HG03175 (cell line): ENCODE data around the gene ZKSCAN3.
"Not testable (repeated sequence)": the region's sequence is repeated elsewhere in the genome, so short reads cannot be mapped to it uniquely, and the experiment has no call there.

Source experiments
- ATAC-seq: cut with Tn5 transposase; IDR thresholded peaks from one replicate; pipeline ENCODE4 v1.9.1; 2021; ENCODE audit warnings: mild to moderate bottlenecking, moderate library complexity; ENCODE audit not compliant: unreplicated experiment

ZKSCAN3 gene

GRCh38 chr6:28349892-28350737, at the start of gene ZKSCAN3:
ZKSCAN3 (plus strand) TSS chr6:28349947; CDS start chr6:28359587, 9,640 bp downstream.
- peak; percentile 94 for ATAC-seq

- peak; percentile 91 for ATAC-seq
Measured at GRCh38 chr6:28303570-28303969, 46.2 kb upstream of the ZKSCAN3 start.

GRCh38 chr6:28306363-28306762, 43.4 kb upstream of the ZKSCAN3 start:
- ATAC-seq = not testable (repeated sequence)

GRCh38 chr6:28311139-28311823, 38.5 kb upstream of the ZKSCAN3 start:
- ATAC-seq = no peak

GRCh38 chr6:28312939-28313338, 36.8 kb upstream of the ZKSCAN3 start:
- no peak for ATAC-seq

- ATAC-seq = no peak
Measured at GRCh38 chr6:28315628-28316027, 34.1 kb upstream of the ZKSCAN3 start.

GRCh38 chr6:28317866-28318265, 31.9 kb upstream of the ZKSCAN3 start:
- ATAC-seq = not testable (repeated sequence)

GRCh38 chr6:28322661-28323060, 27.1 kb upstream of the ZKSCAN3 start:
- no peak for ATAC-seq

- ATAC-seq = no peak
Measured at GRCh38 chr6:28323813-28324424, 25.8 kb upstream of the ZKSCAN3 start.

GRCh38 chr6:28326371-28326948, 23.3 kb upstream of the ZKSCAN3 start:
- no peak for ATAC-seq

GRCh38 chr6:28330041-28330440, 19.7 kb upstream of the ZKSCAN3 start:
- ATAC-seq = no peak

- no peak for ATAC-seq
Measured at GRCh38 chr6:28333047-28333446, 16.7 kb upstream of the ZKSCAN3 start.

- ATAC-seq = no peak
Measured at GRCh38 chr6:28333599-28334018, 16.1 kb upstream of the ZKSCAN3 start.

GRCh38 chr6:28334286-28335039, 15.3 kb upstream of the ZKSCAN3 start:
- no peak for ATAC-seq

GRCh38 chr6:28335040-28335563, 14.6 kb upstream of the ZKSCAN3 start:
- no peak for ATAC-seq

GRCh38 chr6:28335564-28336283, 14.0 kb upstream of the ZKSCAN3 start, which contains the start of gene ZSCAN31:
ZSCAN31 (minus strand) TSS chr6:28336148; CDS start chr6:28329683, 6,465 bp downstream.
- peak; percentile 86 for ATAC-seq

GRCh38 chr6:28336284-28337120, 13.2 kb upstream of the ZKSCAN3 start:
- ATAC-seq = peak; percentile 53

- no peak for ATAC-seq
Measured at GRCh38 chr6:28337121-28337520, 12.6 kb upstream of the ZKSCAN3 start.
